Ishikawa (cell line): ENCODE measurements around the gene TERT.

Experiments
- CEBPB ChIP-seq: IDR thresholded peaks from 2 replicates; pipeline ENCODE4 v1.6.1; 2012
- CREB1 ChIP-seq: IDR thresholded peaks from 2 replicates; pipeline ENCODE4 v1.6.1; 2012; ENCODE audit warnings: low read depth
- EGR1 ChIP-seq: IDR thresholded peaks from 2 replicates; pipeline ENCODE4 v1.6.1; 2012
- EP300 ChIP-seq: IDR thresholded peaks from 2 replicates; pipeline ENCODE4 v1.6.1; 2012; ENCODE audit warnings: borderline replicate concordance
- FOXM1 ChIP-seq: IDR thresholded peaks from 2 replicates; pipeline ENCODE4 v1.6.1; 2012; ENCODE audit warnings: low read depth, borderline replicate concordance
- MAX ChIP-seq: IDR thresholded peaks from 2 replicates; pipeline ENCODE4 v1.6.1; 2012
- NFIC ChIP-seq: IDR thresholded peaks from 2 replicates; pipeline ENCODE4 v1.6.1; 2012
- RAD21 ChIP-seq: IDR thresholded peaks from 2 replicates; pipeline ENCODE4 v1.6.1; 2012; ENCODE audit warnings: low read depth
- REST ChIP-seq: IDR thresholded peaks from 2 replicates; pipeline ENCODE4 v1.6.1; 2012; ENCODE audit warnings: low read depth, mild to moderate bottlenecking
- TAF1 ChIP-seq: IDR thresholded peaks from 2 replicates; pipeline ENCODE4 v1.6.1; 2012; ENCODE audit warnings: low read depth, mild to moderate bottlenecking
- TCF12 ChIP-seq: IDR thresholded peaks from 2 replicates; pipeline ENCODE4 v1.6.1; 2012; ENCODE audit warnings: low read depth
- TEAD4 ChIP-seq: IDR thresholded peaks from 2 replicates; pipeline ENCODE4 v1.6.1; 2012
- USF1 ChIP-seq: IDR thresholded peaks from 2 replicates; pipeline ENCODE4 v1.6.1; 2012
- YY1 ChIP-seq: IDR thresholded peaks from 2 replicates; pipeline ENCODE4 v1.6.1; 2012; ENCODE audit warnings: low read depth
- ZBTB7A ChIP-seq: IDR thresholded peaks from 2 replicates; pipeline ENCODE4 v1.6.1; 2012; ENCODE audit warnings: low read depth

TERT gene

GRCh38 chr5:1278216-1278615 is 16.7 kb downstream of the TERT start:
- TF ChIP-seq MAX: no peak
- TF ChIP-seq TAF1: no peak
- no peak for TF ChIP-seq YY1
- no peak for TF ChIP-seq RAD21
- TF ChIP-seq NFIC: no peak
- TF ChIP-seq EP300: no peak
- no peak for TF ChIP-seq USF1
- TF ChIP-seq ZBTB7A: no peak
- TF ChIP-seq TCF12: no peak

- TF ChIP-seq FOXM1: no peak
- no peak for TF ChIP-seq USF1
- no peak for TF ChIP-seq TCF12
- no peak for TF ChIP-seq NFIC
- no peak for TF ChIP-seq ZBTB7A
- no peak for TF ChIP-seq RAD21
- no peak for TF ChIP-seq CEBPB
- no peak for TF ChIP-seq EGR1
- no peak for TF ChIP-seq CREB1
- TF ChIP-seq TAF1: no peak
- TF ChIP-seq EP300: no peak
- TF ChIP-seq REST: no peak
- no peak for TF ChIP-seq YY1
Observed at GRCh38 chr5:1277781-1278180, 17.1 kb downstream of the TERT start.

GRCh38 chr5:1277331-1277730 is 17.5 kb downstream of the TERT start:
- TF ChIP-seq FOXM1 (no peak), EGR1 (no peak), MAX (no peak), REST (no peak), RAD21 (no peak), USF1 (no peak), TCF12 (no peak), ZBTB7A (no peak), EP300 (no peak), YY1 (no peak), CEBPB (no peak), CREB1 (no peak), NFIC (no peak), TAF1 (no peak)

- TF ChIP-seq EP300: no peak
- no peak for TF ChIP-seq RAD21
- TF ChIP-seq ZBTB7A: no peak
- TF ChIP-seq MAX: no peak
- no peak for TF ChIP-seq REST
Observed at GRCh38 chr5:1276930-1277329, 17.9 kb downstream of the TERT start.

GRCh38 chr5:1274471-1274870 is 20.4 kb downstream of the TERT start:
- TF ChIP-seq MAX (no peak), FOXM1 (no peak), CEBPB (no peak), ZBTB7A (no peak), TAF1 (no peak), EGR1 (no peak), TEAD4 (no peak)
